H1 (cell line): ENCODE data around the gene ZNF229.
A peak's percentile ranks its signal among the peaks of the same experiment; 100 is the strongest.

Source experiments
- CBX5 ChIP-seq: fragments of 300-800, 300-1000 bp; sonication (generic); IDR thresholded peaks from 2 replicates; pipeline ENCODE4 v1.7.1; 2016; ENCODE audit warnings: antibody characterized with exemption, low read length, low read depth
- CTCF ChIP-seq, 3 experiments: IDR thresholded peaks; 1 replicate in 2 of 3; 2 replicates in 1 of 3; pipeline versions ENCODE4 v1.5.1 to v1.6.1; 2011; ENCODE audit warnings: low read length in 3 of 3, mild to moderate bottlenecking in 3 of 3, inconsistent platforms in 2 of 3, low read depth in 1 of 3, moderate library complexity in 1 of 3; ENCODE audit not compliant: insufficient read depth in 1 of 3; ENCODE audit errors: control extremely low read depth in 1 of 3
- EZH2 ChIP-seq: fragments of 200-600 bp; sonication (generic); IDR thresholded peaks from 2 replicates; pipeline ENCODE4 v1.7.1; 2012; ENCODE audit warnings: low read depth, mild to moderate bottlenecking, moderate library complexity, low read length, inconsistent platforms; ENCODE audit not compliant: severe bottlenecking
- HDAC6 ChIP-seq: IDR thresholded peaks from one replicate; pipeline ENCODE4 v1.7.1; 2012; ENCODE audit warnings: low read depth, mild to moderate bottlenecking, inconsistent platforms, low read length, moderate library complexity
- NRF1 ChIP-seq: IDR thresholded peaks from 2 replicates; pipeline ENCODE4 v1.6.1; 2011; ENCODE audit warnings: mild to moderate bottlenecking, low read depth, low read length, improper control_type of control experiment
- SP1 ChIP-seq: IDR thresholded peaks from 2 replicates; pipeline ENCODE4 v1.6.1; 2011; ENCODE audit warnings: low read depth, low read length
- SUZ12 ChIP-seq: fragments of 200-600 bp; sonication (generic); IDR thresholded peaks from 2 replicates; pipeline ENCODE4 v1.6.1; 2012; ENCODE audit warnings: mild to moderate bottlenecking, inconsistent platforms, low read length, moderate library complexity, mixed read lengths

GRCh38 chr19:44476559-44477408 lies 28.5 kb upstream of the ZNF229 start:
- TF ChIP-seq SUZ12 (no peak), EZH2 (no peak), HDAC6 (no peak), CTCF (IDR thresholded peaks at IDR 0.05; ENCODE audit: control extremely low read depth in 1 of 3, insufficient read depth in 1 of 3, low read depth in 1 of 3, low read length in 3 of 3) (no peak), NRF1 (no peak), CBX5 (peak; percentile 96; the same call in 1 of the 2 replicates), SP1 (no peak)
